SU-DHL-6 (cell line): ENCODE results near the gene ANKRD66.

ENCODE experiments used
- H2AFZ ChIP-seq: fragments of 200-600 bp; sonication (generic); 2 replicates; pipeline ENCODE4 v1.6.1; 2014; ENCODE audit warnings: low read depth, mild to moderate bottlenecking, moderate library complexity, mixed read lengths, antibody characterized with exemption, low read length; ENCODE audit not compliant: severe bottlenecking
- H3F3A ChIP-seq: fragments of 200-600 bp; shearing (Covaris generic); 2 replicates; pipeline ENCODE4 v1.6.0; 2016; ENCODE audit warnings: antibody characterized with exemption, mild to moderate bottlenecking; ENCODE audit not compliant: insufficient read depth
- H3K27ac ChIP-seq: fragments of 200-600 bp; sonication (generic); 2 replicates; pipeline ENCODE4 v1.5.1; 2016; ENCODE audit warnings: low read depth, mild to moderate bottlenecking, low read length, moderate library complexity, mixed read lengths
- H3K27me3 ChIP-seq: fragments of 200-600 bp; sonication (generic), shearing (Covaris generic); 2 replicates; pipeline ENCODE4 v1.6.0; 2014; ENCODE audit warnings: mild to moderate bottlenecking, low read length
- H3K36me3 ChIP-seq: fragments of 200-600 bp; sonication (generic); 2 replicates; pipeline ENCODE4 v1.6.1; 2014; ENCODE audit warnings: mild to moderate bottlenecking, low read length, mixed read lengths
- H3K4me2 ChIP-seq: fragments of 300-600, 200-600 bp; shearing (Covaris generic), sonication (generic); 2 replicates; pipeline ENCODE4 v1.6.0; 2014; ENCODE audit warnings: low read length, low read depth, mild to moderate bottlenecking; ENCODE audit not compliant: poor library complexity, severe bottlenecking
- H3K4me3 ChIP-seq: fragments of 200-600 bp; sonication (generic); 2 replicates; pipeline ENCODE4 v1.5.1; 2014; ENCODE audit warnings: antibody characterized with exemption, low read length, mild to moderate bottlenecking, mixed read lengths; ENCODE audit not compliant: insufficient read depth, poor library complexity, severe bottlenecking
- H3K79me2 ChIP-seq: fragments of 200-600 bp; sonication (generic); 2 replicates; pipeline ENCODE4 v1.6.1; 2014; ENCODE audit warnings: mild to moderate bottlenecking, low read length, moderate library complexity; ENCODE audit not compliant: insufficient read depth
- H3K9ac ChIP-seq: fragments of 200-600 bp; sonication (generic); 2 replicates; pipeline ENCODE4 v1.7.0; 2014; ENCODE audit warnings: mild to moderate bottlenecking, low read length
- H3K9me2 ChIP-seq: fragments of 200-600 bp; sonication (generic); replicated peaks from 2 replicates; pipeline ENCODE4 v1.6.1; 2014; ENCODE audit warnings: low read length; ENCODE audit not compliant: insufficient read depth
- H3K9me3 ChIP-seq: fragments of 200-600 bp; sonication (generic); 2 replicates; pipeline ENCODE4 v1.6.1; 2014; ENCODE audit warnings: low read length, mixed read lengths; ENCODE audit not compliant: insufficient read depth
- H4K20me1 ChIP-seq: fragments of 200-600 bp; sonication (generic); 2 replicates; pipeline ENCODE4 v1.6.1; 2014; ENCODE audit warnings: low read depth, mild to moderate bottlenecking, antibody characterized with exemption, low read length, moderate library complexity, mixed read lengths
- CTCF ChIP-seq: fragments of 200-600 bp; sonication (generic); IDR thresholded peaks from one replicate; pipeline ENCODE4 v1.5.1; 2017; ENCODE audit warnings: antibody characterized with exemption, mild to moderate bottlenecking, low read length, moderate library complexity; ENCODE audit not compliant: insufficient read depth, poor library complexity, severe bottlenecking
- EZH2phosphoT487 ChIP-seq: fragments of 200-600 bp; sonication (generic), shearing (Covaris generic); conservative IDR thresholded peaks from 2 replicates; pipeline ENCODE4 v1.6.1; 2018; ENCODE audit warnings: mild to moderate bottlenecking, antibody characterized with exemption, low read length, moderate library complexity, mixed read lengths

Gene ANKRD66

GRCh38 chr6:46730921-46731461, 15.7 kb upstream of the ANKRD66 start:
- Histone ChIP-seq H3K9me3 (no peaks in the 10 kb centered on the region), H3K9me2 (no peaks in the 10 kb centered on the region)

GRCh38 chr6:46733341-46733801, 13.4 kb upstream of the ANKRD66 start:
- Histone ChIP-seq H3K4me3 (no peak overlapping the region), H3K27me3 (no peaks in the 10 kb centered on the region), H3K27ac (no peak overlapping the region), H3F3A (no peaks in the 10 kb centered on the region), H3K4me2 (no peak overlapping the region), H3K9me2 (no peaks in the 10 kb centered on the region), H3K36me3 (no peaks in the 10 kb centered on the region), H2AFZ (no peak overlapping the region), H3K79me2 (no peaks in the 10 kb centered on the region), H4K20me1 (no peaks in the 10 kb centered on the region), H3K9ac (no peak overlapping the region), H3K9me3 (no peaks in the 10 kb centered on the region)
- no peak for TF ChIP-seq CTCF
- no peak for TF ChIP-seq EZH2phosphoT487

More at GRCh38 chr6:46730921-46731461, 15.7 kb upstream of the ANKRD66 start:
- no peak overlapping the region for H3K4me3 ChIP-seq
- TF ChIP-seq CTCF = no peak
- no peak for TF ChIP-seq EZH2phosphoT487
- H2AFZ ChIP-seq = no peak overlapping the region
- H3K36me3 ChIP-seq = no peaks in the 10 kb centered on the region
- H3K27me3 ChIP-seq = no peaks in the 10 kb centered on the region
- no peak overlapping the region for H3K9ac ChIP-seq
- H3K4me2 ChIP-seq = no peak overlapping the region
- no peaks in the 10 kb centered on the region for H3K79me2 ChIP-seq
- H4K20me1 ChIP-seq = no peaks in the 10 kb centered on the region
- H3K27ac ChIP-seq = no peak overlapping the region
- H3F3A ChIP-seq = no peaks in the 10 kb centered on the region

- no peaks in the 10 kb centered on the region for H3K9me3 ChIP-seq
- H3K36me3 ChIP-seq = no peaks in the 10 kb centered on the region
- peak within 1 kb of the TSS; percentile 41 for H3K4me2 ChIP-seq
- TF ChIP-seq EZH2phosphoT487 (0 out of 2 replicates have a peak, but pooled peaks have one; percentile 80), CTCF (no peak)
- H4K20me1 ChIP-seq = no peaks in the 10 kb centered on the region
- H3F3A ChIP-seq = no peaks in the 10 kb centered on the region
- 0 out of 2 replicates have a peak within 1 kb of the TSS, but pooled peaks have one; percentile 7 for H3K9ac ChIP-seq
- peak within 1 kb of the TSS; percentile 23 for H3K4me3 ChIP-seq
- peak within 1 kb of the TSS; percentile 35 for H2AFZ ChIP-seq
- no peaks in the 10 kb centered on the region for H3K9me2 ChIP-seq
- H3K27me3 ChIP-seq = no peaks in the 10 kb centered on the region
- H3K79me2 ChIP-seq = no peaks in the 10 kb centered on the region
- no peak within 1 kb of the TSS for H3K27ac ChIP-seq
Observed at GRCh38 chr6:46734867-46735719, 11.6 kb upstream of the ANKRD66 start, which contains the start of gene PLA2G7. Gene PLA2G7 (minus strand): TSS chr6:46735375. CDS start chr6:46722891, 12,484 bp downstream.
